CD4-positive, alpha-beta T cell (primary cell): ENCODE data around the gene DCAF4L1. TPM values are rescaled to one million over a fixed set of nuclear protein-coding genes. Genes with fewer than 3 reads are reported as not detected.

ENCODE experiments used
- ATAC-seq: fragments of 200-7000 bp; cut with Tn5 transposase; one replicate; pipeline ENCODE4 v1.10.0; 2022; ENCODE audit warnings: mild to moderate bottlenecking; ENCODE audit not compliant: poor library complexity
- CTCF ChIA-PET: fragments of 350-600 bp; sonication (Branson Sonifier 250); formaldehyde crosslinking; loops from one replicate; lab custom pipeline; 2021; ENCODE audit warnings: antibody characterized with exemption, inconsistent platforms; lab: Charles Lee
- POLR2A ChIA-PET: fragments of 350-600 bp; sonication (Branson Sonifier 250); formaldehyde crosslinking; loops from one replicate; lab custom pipeline; 2021; ENCODE audit warnings: antibody characterized with exemption, inconsistent platforms; lab: Charles Lee
- DNase-seq, 14 experiments: peaks; one replicate each; pipeline ENCODE4 v3.0.0-alpha.2; 2013 to 2020; ENCODE audit warnings: mixed read lengths in 2 of 14
- H3K27ac ChIP-seq, 2 donors: one replicate each; pipeline versions ENCODE4 v1.5.1 to v1.7.0; 2013; ENCODE audit warnings: low read length in 2 of 2, low read depth in 1 of 2, mild to moderate bottlenecking in 1 of 2
- H3K27me3 ChIP-seq, 2 experiments: 1 replicate in 1 of 2; 2 replicates in 1 of 2; pipeline versions ENCODE4 v1.6.1 to v1.7.0; 2013; ENCODE audit warnings: low read length in 2 of 2, control low read depth in 1 of 2, mild to moderate bottlenecking in 1 of 2, moderate library complexity in 1 of 2; ENCODE audit not compliant: insufficient read depth in 2 of 2, control insufficient read depth in 1 of 2
- H3K36me3 ChIP-seq: one replicate; pipeline ENCODE4 v1.6.1; 2013; ENCODE audit warnings: low read length, control low read depth; ENCODE audit not compliant: insufficient read depth
- H3K4me1 ChIP-seq: one replicate; pipeline ENCODE4 v1.6.1; 2013; ENCODE audit warnings: low read length, control low read depth; ENCODE audit not compliant: insufficient read depth
- H3K4me3 ChIP-seq: one replicate; pipeline ENCODE4 v1.5.1; 2013; ENCODE audit warnings: mild to moderate bottlenecking, low read length, moderate library complexity
- H3K9me3 ChIP-seq, 2 experiments: 1 replicate in 1 of 2; 2 replicates in 1 of 2; pipeline versions ENCODE4 v1.6.1 to v1.7.0; 2013; ENCODE audit warnings: low read length in 2 of 2, mild to moderate bottlenecking in 2 of 2, control low read depth in 1 of 2, moderate library complexity in 1 of 2; ENCODE audit not compliant: control insufficient read depth in 1 of 2, insufficient read depth in 1 of 2
- H3K27ac Mint-ChIP-seq: one replicate; pipeline ENCODE4 v1.8.0; 2020; ENCODE audit warnings: mixed read lengths
- H3K27me3 Mint-ChIP-seq: one replicate; pipeline ENCODE4 v1.8.0; 2021; ENCODE audit warnings: mixed read lengths
- H3K36me3 Mint-ChIP-seq: one replicate; pipeline ENCODE4 v1.8.0; 2021; ENCODE audit warnings: low read depth, mixed read lengths
- H3K4me1 Mint-ChIP-seq: one replicate; pipeline ENCODE4 v1.8.0; 2021; ENCODE audit warnings: low read depth, mixed read lengths
- H3K4me3 Mint-ChIP-seq: one replicate; pipeline ENCODE4 v1.8.0; 2020; ENCODE audit warnings: mild to moderate bottlenecking, mixed read lengths
- H3K9me3 Mint-ChIP-seq: one replicate; pipeline ENCODE4 v1.8.0; 2020; ENCODE audit warnings: mixed read lengths
- intact Hi-C, 2 experiments: fragments of 100-400 bp; cut with DNase I in 1 of 2; cut with micrococcal nuclease in 1 of 2; formaldehyde crosslinking; loops; one replicate each; pipeline versions ENCODE4 v1.15.1 to v1.9.0; 2023 to 2025; cut with DNase I, micrococcal nuclease
- total RNA-seq, 174 experiments: library from RNA in 2 of 174; stranded (reverse) in 2 of 174; gene quantifications; one replicate each; pipeline ENCODE4 v1.2.3 and lab custom pipeline; 2021 to 2026
- TF ChIP-seq, protein P1 (sequence below): fragments of 200-600 bp; IDR thresholded peaks from one replicate; pipeline ENCODE4 v1.8.0; 2022; ENCODE audit warnings: antibody characterized with exemption, mild to moderate bottlenecking

DCAF4L1 gene
- total RNA-seq, 2 experiments from 2014 or later: 0.19 to 0.22 TPM

DNA sequence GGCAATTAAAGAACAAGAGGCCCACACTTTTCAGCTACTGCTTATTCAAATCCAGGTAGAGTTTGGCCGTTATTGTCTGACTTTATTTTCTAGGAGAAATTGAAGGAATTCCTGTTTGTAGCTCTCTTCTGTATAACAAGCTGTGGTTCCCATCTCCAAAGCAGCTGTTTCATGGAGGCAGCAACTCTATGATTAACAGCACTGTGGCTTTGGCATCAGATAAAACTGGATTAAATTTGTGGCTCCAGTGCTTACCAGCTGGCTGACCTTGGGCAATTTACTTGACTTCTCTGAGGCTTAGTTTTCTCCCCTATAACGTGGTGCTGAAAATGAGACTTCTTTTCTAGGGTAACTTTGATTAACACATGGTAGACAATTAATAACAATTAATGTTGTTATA is 36.9 kb downstream of the DCAF4L1 start:
- Histone ChIP-seq H3K27ac (no peak overlapping the region), H3K27me3 (no peaks in the 10 kb centered on the region), H3K4me3 (no peak overlapping the region), H3K36me3 (peaks cover 26% of the 10 kb centered on the region), H3K9me3 (no peaks in the 10 kb centered on the region), H3K4me1 (no peaks in the 10 kb centered on the region)
- TF ChIP-seq, protein P1, sequence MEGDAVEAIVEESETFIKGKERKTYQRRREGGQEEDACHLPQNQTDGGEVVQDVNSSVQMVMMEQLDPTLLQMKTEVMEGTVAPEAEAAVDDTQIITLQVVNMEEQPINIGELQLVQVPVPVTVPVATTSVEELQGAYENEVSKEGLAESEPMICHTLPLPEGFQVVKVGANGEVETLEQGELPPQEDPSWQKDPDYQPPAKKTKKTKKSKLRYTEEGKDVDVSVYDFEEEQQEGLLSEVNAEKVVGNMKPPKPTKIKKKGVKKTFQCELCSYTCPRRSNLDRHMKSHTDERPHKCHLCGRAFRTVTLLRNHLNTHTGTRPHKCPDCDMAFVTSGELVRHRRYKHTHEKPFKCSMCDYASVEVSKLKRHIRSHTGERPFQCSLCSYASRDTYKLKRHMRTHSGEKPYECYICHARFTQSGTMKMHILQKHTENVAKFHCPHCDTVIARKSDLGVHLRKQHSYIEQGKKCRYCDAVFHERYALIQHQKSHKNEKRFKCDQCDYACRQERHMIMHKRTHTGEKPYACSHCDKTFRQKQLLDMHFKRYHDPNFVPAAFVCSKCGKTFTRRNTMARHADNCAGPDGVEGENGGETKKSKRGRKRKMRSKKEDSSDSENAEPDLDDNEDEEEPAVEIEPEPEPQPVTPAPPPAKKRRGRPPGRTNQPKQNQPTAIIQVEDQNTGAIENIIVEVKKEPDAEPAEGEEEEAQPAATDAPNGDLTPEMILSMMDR: no peak
- peaks cover 30% of the 10 kb centered on the region for H3K4me1 Mint-ChIP-seq
- no peaks in the 10 kb centered on the region for H3K9me3 Mint-ChIP-seq
- no peaks in the 10 kb centered on the region for H3K27me3 Mint-ChIP-seq
- ATAC-seq (no peak), DNase-seq (no peak)
- POLR2A ChIA-PET: interaction anchor here (0.7 kb wide), 1 partner anchor 13 kb away, joined by 3 read pairs; no protein-coding TSS in a partner anchor
- H3K4me3 Mint-ChIP-seq: no peak overlapping the region
- CTCF ChIA-PET: interaction anchor here (0.9 kb wide), 1 partner anchor 9 kb away, joined by 3 read pairs; no protein-coding TSS in a partner anchor
- no peak overlapping the region for H3K27ac Mint-ChIP-seq
- peaks cover 61% of the 10 kb centered on the region for H3K36me3 Mint-ChIP-seq
- intact Hi-C loops: no loop called here

Other genes starting within 250 kb of the DCAF4L1 start
- not detected for gene PHOX2B, start 233.0 kb upstream of the DCAF4L1 start, total RNA-seq
- gene TMEM33, start 46.3 kb upstream of the DCAF4L1 start, total RNA-seq: 10 to 100 TPM; 18.0 to 19.7 TPM
- 10 to 100 TPM; 18.2 to 20.4 TPM for gene SLC30A9, start 8.8 kb downstream of the DCAF4L1 start, total RNA-seq
- gene BEND4, start 170.9 kb downstream of the DCAF4L1 start, total RNA-seq: under 1 TPM; 0.06 to 0.11 TPM